ENCODE measurements around the gene PHYKPL.

- TF ChIP-seq, protein P1, sequence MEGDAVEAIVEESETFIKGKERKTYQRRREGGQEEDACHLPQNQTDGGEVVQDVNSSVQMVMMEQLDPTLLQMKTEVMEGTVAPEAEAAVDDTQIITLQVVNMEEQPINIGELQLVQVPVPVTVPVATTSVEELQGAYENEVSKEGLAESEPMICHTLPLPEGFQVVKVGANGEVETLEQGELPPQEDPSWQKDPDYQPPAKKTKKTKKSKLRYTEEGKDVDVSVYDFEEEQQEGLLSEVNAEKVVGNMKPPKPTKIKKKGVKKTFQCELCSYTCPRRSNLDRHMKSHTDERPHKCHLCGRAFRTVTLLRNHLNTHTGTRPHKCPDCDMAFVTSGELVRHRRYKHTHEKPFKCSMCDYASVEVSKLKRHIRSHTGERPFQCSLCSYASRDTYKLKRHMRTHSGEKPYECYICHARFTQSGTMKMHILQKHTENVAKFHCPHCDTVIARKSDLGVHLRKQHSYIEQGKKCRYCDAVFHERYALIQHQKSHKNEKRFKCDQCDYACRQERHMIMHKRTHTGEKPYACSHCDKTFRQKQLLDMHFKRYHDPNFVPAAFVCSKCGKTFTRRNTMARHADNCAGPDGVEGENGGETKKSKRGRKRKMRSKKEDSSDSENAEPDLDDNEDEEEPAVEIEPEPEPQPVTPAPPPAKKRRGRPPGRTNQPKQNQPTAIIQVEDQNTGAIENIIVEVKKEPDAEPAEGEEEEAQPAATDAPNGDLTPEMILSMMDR (optimal IDR thresholded peaks at IDR 0.05 in 1 of 3, IDR thresholded peaks at IDR 0.05 in 1 of 3, conservative IDR thresholded peaks at IDR 0.05 in 1 of 3; ENCODE audit: extremely low read depth in 1 of 3, insufficient read depth in 2 of 3, low read length in 3 of 3): no peak
- TF ChIP-seq EZH2 (IDR thresholded peaks at IDR 0.05; ENCODE audit: low read length): no peak
These were observed 4.1 kb upstream of the PHYKPL start for GRCh38 chr5:178236679-178237078.
